A549 treated with dexamethasone at 1 μM for 4 hours (cell line): ENCODE results near the gene TASOR2. TPM values are rescaled to one million over a fixed set of nuclear protein-coding genes. Genes with fewer than 3 reads are reported as not detected.

Source experiments
- total RNA-seq: library from RNA; stranded (reverse); fragments of 200-300 nt; extraction: Qiagen RNA extraction; gene quantifications from 5 replicates; pipeline ENCODE4 v1.2.3, GENCODE V29; 2022

TASOR2 gene
- 25.5 to 45.0 TPM (median 40.5 TPM) in 5 replicates for total RNA-seq

GRCh38 chr10:5684318-5684970 is at the start of gene TASOR2:
Gene TASOR2, plus strand, starts transcription at chr10:5684838. Its CDS starts 35,805 bp downstream, at chr10:5720643.

GRCh38 chr10:5666008-5666840 is 18.4 kb upstream of the TASOR2 start, which contains the start of gene ASB13:
Gene ASB13, minus strand, starts transcription at chr10:5666595. Its CDS starts 44 bp downstream, at chr10:5666551.

Other genes with a start within 250 kb of the TASOR2 start
- gene CALML5, start 185.3 kb upstream of the TASOR2 start, total RNA-seq: not detected in 5 replicates
- 0.02 TPM in 1 of 5 replicates, not detected in the others for gene CALML3, start 159.9 kb upstream of the TASOR2 start, total RNA-seq
- gene ASB13, start 18.2 kb upstream of the TASOR2 start, total RNA-seq: 20.7 to 24.6 TPM (median 22.9 TPM) in 5 replicates
- 230 to 258 TPM (median 237 TPM) in 5 replicates for gene GDI2, start 128.6 kb downstream of the TASOR2 start, total RNA-seq
- gene ANKRD16, start 205.1 kb downstream of the TASOR2 start, total RNA-seq: 7.9 to 10.5 TPM (median 9.9 TPM) in 5 replicates
- 33.6 to 40.3 TPM (median 35.9 TPM) in 5 replicates for gene FBH1, start 205.4 kb downstream of the TASOR2 start, total RNA-seq